HCT116 (cell line): Measurements from ENCODE around the gene ASPA. TPM values are rescaled to one million over a fixed set of nuclear protein-coding genes. Genes with fewer than 3 reads are reported as not detected.
A peak's percentile ranks its signal among the peaks of the same experiment; 100 is the strongest.
"Not testable (repeated sequence)": the region's sequence is repeated elsewhere in the genome, so short reads cannot be mapped to it uniquely, and the experiment has no call there.

ENCODE experiments used
- ATAC-seq: fragments of 200-7000 bp; cut with Tn5 transposase; 2 replicates; pipeline ENCODE4 v1.9.1; 2020; ENCODE audit warnings: mild to moderate bottlenecking, moderate library complexity
- BruUV-seq: library from RNA; stranded (reverse); fragments of 400-500 nt; replicated peaks from 2 replicates; lab custom pipeline; 2021; lab: Mats Ljungman, UMichigan
- CTCF ChIA-PET: fragments of 300-600 bp; sonication (Branson Sonifier 250); formaldehyde crosslinking; loops from one replicate; lab custom pipeline; 2021; ENCODE audit warnings: antibody characterized with exemption; lab: Charles Lee
- POLR2A ChIA-PET: fragments of 300-600, 350-600 bp; sonication (Branson Sonifier 250); formaldehyde crosslinking; loops from one replicate; lab custom pipeline; 2021; ENCODE audit warnings: antibody characterized with exemption; lab: Charles Lee
- RAD21 ChIA-PET, 2 experiments: fragments of 300-600 bp; sonication (Branson Sonifier 250); formaldehyde crosslinking; loops; one replicate each; lab custom pipeline; 2023; ENCODE audit warnings: low total read pairs in 2 of 2; ENCODE audit not compliant: uncharacterized antibody in 2 of 2, unreplicated experiment in 2 of 2, low non-redundant PET in 1 of 2; lab: Charles Lee
- DNase-seq: peaks from one replicate; pipeline ENCODE4 v3.0.0-alpha.2; 2010; ENCODE audit warnings: low read depth, low spot score
- H2AFZ ChIP-seq: fragments of 200-600 bp; shearing (Covaris generic), sonication (generic); 2 replicates; pipeline ENCODE4 v1.6.1; 2017; ENCODE audit warnings: low read depth, mixed run types, mixed read lengths, antibody characterized with exemption, low read length; ENCODE audit not compliant: poor library complexity, severe bottlenecking
- H3K27ac ChIP-seq: 2 replicates; pipeline ENCODE4 v1.5.1; 2012; ENCODE audit warnings: low read depth, low read length
- H3K27me3 ChIP-seq: fragments of 200-600 bp; sonication (generic); 2 replicates; pipeline ENCODE4 v1.6.1; 2016; ENCODE audit warnings: mixed run types, low read length, mixed read lengths; ENCODE audit not compliant: insufficient read depth
- H3K36me3 ChIP-seq, 2 experiments: fragments of 200-500 bp in 1 of 2; fragments of 200-600 bp in 1 of 2; sonication (Bioruptor generic) in 1 of 2; sonication (generic) in 1 of 2; 2 replicates each; pipeline versions ENCODE4 v1.5.1 to v1.6.1; 2014 to 2016; ENCODE audit warnings: low read length in 2 of 2, inconsistent platforms in 1 of 2, mixed read lengths in 1 of 2, mixed run types in 1 of 2; ENCODE audit not compliant: insufficient read depth in 2 of 2, control insufficient read depth in 1 of 2
- H3K4me1 ChIP-seq, 2 experiments: fragments of 200-600 bp in 1 of 2; sonication (generic) in 1 of 2; 2 replicates each; pipeline versions ENCODE4 v1.5.1 to v1.6.1; 2012 to 2017; ENCODE audit warnings: low read length in 2 of 2, inconsistent platforms in 1 of 2, mild to moderate bottlenecking in 1 of 2, mixed read lengths in 1 of 2, mixed run types in 1 of 2, moderate library complexity in 1 of 2; ENCODE audit not compliant: insufficient read depth in 2 of 2, control insufficient read depth in 1 of 2
- H3K4me2 ChIP-seq: fragments of 200-600 bp; sonication (generic); 2 replicates; pipeline ENCODE4 v1.6.1; 2017; ENCODE audit warnings: mixed run types, low read length, mixed read lengths
- H3K4me3 ChIP-seq, 2 experiments: fragments of 200-600 bp in 1 of 2; sonication (generic) in 1 of 2; replicated peaks in 1 of 2; 2 replicates each; pipeline ENCODE4 v1.5.1; 2011 to 2016; ENCODE audit warnings: low read length in 2 of 2, control low read depth in 1 of 2, low read depth in 1 of 2, mild to moderate bottlenecking in 1 of 2, mixed read lengths in 1 of 2, mixed run types in 1 of 2
- H3K79me2 ChIP-seq: fragments of 200-600 bp; sonication (generic); 2 replicates; pipeline ENCODE4 v1.6.1; 2017; ENCODE audit warnings: mild to moderate bottlenecking, mixed run types, low read length, moderate library complexity, mixed read lengths; ENCODE audit not compliant: insufficient read depth
- H3K9ac ChIP-seq: fragments of 200-600 bp; sonication (generic); 2 replicates; pipeline ENCODE4 v1.6.1; 2016; ENCODE audit warnings: low read length, mixed read lengths
- H3K9me2 ChIP-seq: fragments of 200-600 bp; sonication (generic), shearing (Covaris generic); 2 replicates; pipeline ENCODE4 v1.6.1; 2017; ENCODE audit warnings: mixed run types, mild to moderate bottlenecking, moderate library complexity; ENCODE audit not compliant: insufficient read depth
- H3K9me3 ChIP-seq, 2 experiments: fragments of 200-500 bp in 1 of 2; fragments of 200-600 bp in 1 of 2; sonication (Bioruptor generic) in 1 of 2; sonication (generic) in 1 of 2; 2 replicates each; pipeline ENCODE4 v1.6.1; 2014 to 2017; ENCODE audit warnings: low read length in 2 of 2, mixed read lengths in 2 of 2, inconsistent platforms in 1 of 2, low read depth in 1 of 2, mild to moderate bottlenecking in 1 of 2, mixed run types in 1 of 2, moderate library complexity in 1 of 2; ENCODE audit not compliant: control insufficient read depth in 1 of 2, insufficient read depth in 1 of 2
- H4K20me1 ChIP-seq: fragments of 200-600 bp; sonication (generic), shearing (Covaris generic); 2 replicates; pipeline ENCODE4 v1.6.1; 2017; ENCODE audit warnings: mixed run types, mild to moderate bottlenecking, moderate library complexity; ENCODE audit not compliant: insufficient read depth
- EGR1 ChIP-seq: IDR thresholded peaks from 2 replicates; pipeline ENCODE4 v1.6.1; 2012; ENCODE audit warnings: low read depth
- ELF1 ChIP-seq: IDR thresholded peaks from 2 replicates; pipeline ENCODE4 v1.6.1; 2012; ENCODE audit warnings: low read depth, borderline replicate concordance
- JUND ChIP-seq: IDR thresholded peaks from 2 replicates; pipeline ENCODE4 v1.6.1; 2012
- POLR2AphosphoS5 ChIP-seq: IDR thresholded peaks from 2 replicates; pipeline ENCODE4 v1.6.1; 2011; ENCODE audit warnings: mild to moderate bottlenecking, low read depth, low read length, moderate library complexity
- SIN3A ChIP-seq: IDR thresholded peaks from 2 replicates; pipeline ENCODE4 v1.6.1; 2012; ENCODE audit warnings: low read depth
- TCF7L2 ChIP-seq: IDR thresholded peaks from 2 replicates; pipeline ENCODE4 v1.7.0; 2011; ENCODE audit warnings: borderline replicate concordance, inconsistent platforms; ENCODE audit not compliant: insufficient read depth, insufficient read length; ENCODE audit errors: extremely low read depth
- YY1 ChIP-seq: IDR thresholded peaks from 2 replicates; pipeline ENCODE4 v1.6.1; 2011; ENCODE audit warnings: low read length, low read depth, moderate library complexity, mild to moderate bottlenecking; ENCODE audit not compliant: insufficient replicate concordance; ENCODE audit errors: extremely low read depth
- ZBTB33 ChIP-seq: IDR thresholded peaks from 2 replicates; pipeline ENCODE4 v1.6.1; 2011; ENCODE audit warnings: mild to moderate bottlenecking, low read length, moderate library complexity; ENCODE audit not compliant: insufficient replicate concordance; ENCODE audit errors: extremely low read depth
- ZFX ChIP-seq: fragments of 450-650 bp; IDR thresholded peaks from 2 replicates; pipeline ENCODE4 v1.6.1; 2017
- intact Hi-C: fragments of 100-400 bp; cut with micrococcal nuclease; formaldehyde crosslinking; loops from 2 replicates; pipeline ENCODE4 v1.10.0; 2022
- total RNA-seq: library from RNA; stranded (reverse); gene quantifications from one replicate; pipeline ENCODE4 v1.2.1, GENCODE V29; 2021; ENCODE audit not compliant: unreplicated experiment
- TF ChIP-seq, protein P1 (sequence below): IDR thresholded peaks from 2 replicates; pipeline ENCODE4 v1.6.1; 2012; ENCODE audit warnings: low read depth
- TF ChIP-seq, protein P2 (sequence below): IDR thresholded peaks from 2 replicates; pipeline ENCODE4 v1.6.1; 2012

Gene ASPA
- total RNA-seq, 1 experiment from 2014 or later, result not detected

DNA sequence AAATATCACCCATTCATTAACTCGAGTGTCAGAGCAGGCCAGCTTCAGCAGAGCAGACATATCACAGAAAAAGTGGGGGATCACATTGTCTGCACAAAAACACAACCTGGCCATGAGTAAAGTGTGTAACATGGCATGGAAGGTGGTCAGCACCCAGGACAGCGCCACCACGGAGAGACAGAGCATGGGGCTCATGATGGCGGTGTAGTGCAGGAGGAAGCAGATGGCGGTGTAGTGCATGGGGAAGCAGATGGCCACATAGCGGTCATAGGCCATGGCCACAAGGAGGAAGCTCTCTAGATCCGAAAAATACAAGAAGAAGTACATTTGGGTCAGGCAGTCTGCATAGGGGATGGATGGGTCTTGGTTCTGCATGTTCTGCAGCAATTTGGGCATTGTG lies 42.6 kb upstream of the ASPA start:
- H3K4me2 ChIP-seq, H4K20me1 ChIP-seq, POLR2A ChIA-PET, H3K4me1 ChIP-seq, RAD21 ChIA-PET, H3K36me3 ChIP-seq, intact Hi-C loops, H2AFZ ChIP-seq, H3K79me2 ChIP-seq, H3K9ac ChIP-seq, DNase-seq, H3K9me2 ChIP-seq, H3K27ac ChIP-seq, H3K9me3 ChIP-seq, H3K4me3 ChIP-seq, CTCF ChIA-PET, BruUV-seq: not testable (repeated sequence)
- TF ChIP-seq, protein P1, sequence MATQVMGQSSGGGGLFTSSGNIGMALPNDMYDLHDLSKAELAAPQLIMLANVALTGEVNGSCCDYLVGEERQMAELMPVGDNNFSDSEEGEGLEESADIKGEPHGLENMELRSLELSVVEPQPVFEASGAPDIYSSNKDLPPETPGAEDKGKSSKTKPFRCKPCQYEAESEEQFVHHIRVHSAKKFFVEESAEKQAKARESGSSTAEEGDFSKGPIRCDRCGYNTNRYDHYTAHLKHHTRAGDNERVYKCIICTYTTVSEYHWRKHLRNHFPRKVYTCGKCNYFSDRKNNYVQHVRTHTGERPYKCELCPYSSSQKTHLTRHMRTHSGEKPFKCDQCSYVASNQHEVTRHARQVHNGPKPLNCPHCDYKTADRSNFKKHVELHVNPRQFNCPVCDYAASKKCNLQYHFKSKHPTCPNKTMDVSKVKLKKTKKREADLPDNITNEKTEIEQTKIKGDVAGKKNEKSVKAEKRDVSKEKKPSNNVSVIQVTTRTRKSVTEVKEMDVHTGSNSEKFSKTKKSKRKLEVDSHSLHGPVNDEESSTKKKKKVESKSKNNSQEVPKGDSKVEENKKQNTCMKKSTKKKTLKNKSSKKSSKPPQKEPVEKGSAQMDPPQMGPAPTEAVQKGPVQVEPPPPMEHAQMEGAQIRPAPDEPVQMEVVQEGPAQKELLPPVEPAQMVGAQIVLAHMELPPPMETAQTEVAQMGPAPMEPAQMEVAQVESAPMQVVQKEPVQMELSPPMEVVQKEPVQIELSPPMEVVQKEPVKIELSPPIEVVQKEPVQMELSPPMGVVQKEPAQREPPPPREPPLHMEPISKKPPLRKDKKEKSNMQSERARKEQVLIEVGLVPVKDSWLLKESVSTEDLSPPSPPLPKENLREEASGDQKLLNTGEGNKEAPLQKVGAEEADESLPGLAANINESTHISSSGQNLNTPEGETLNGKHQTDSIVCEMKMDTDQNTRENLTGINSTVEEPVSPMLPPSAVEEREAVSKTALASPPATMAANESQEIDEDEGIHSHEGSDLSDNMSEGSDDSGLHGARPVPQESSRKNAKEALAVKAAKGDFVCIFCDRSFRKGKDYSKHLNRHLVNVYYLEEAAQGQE, result peak; percentile 67
- peaks cover 16% of the 10 kb centered on the region for H3K27me3 ChIP-seq
- ATAC-seq, result 0 out of 2 replicates have a peak, but pooled peaks have one; percentile 38

DNA sequence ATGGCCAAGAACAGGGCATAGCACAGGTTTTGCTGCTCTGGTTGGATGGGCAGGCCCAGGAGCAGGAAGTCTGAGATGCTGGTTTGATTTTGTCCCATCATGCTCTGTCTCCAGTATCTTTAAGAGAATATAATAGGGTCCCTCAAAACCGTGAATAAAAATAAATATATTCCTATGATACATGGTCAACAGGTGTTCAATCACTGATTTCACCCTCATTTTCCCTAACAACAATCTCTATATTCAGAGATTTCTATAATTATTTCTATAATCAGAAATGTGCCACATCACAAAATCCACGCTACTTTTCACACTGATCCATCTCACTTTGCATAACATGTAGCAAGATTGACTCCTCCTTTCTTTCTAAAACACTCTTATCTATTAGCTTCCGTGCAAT lies 42.1 kb upstream of the ASPA start, which contains the start of gene OR1E2:
OR1E2 (minus strand) TSS at position 101 of the 400 bp plus-strand sequence; CDS start at position 101, 0 bp downstream.
- no peak for ATAC-seq
- H3K9ac ChIP-seq, result no peak within 1 kb of the TSS
- H3K9me2 ChIP-seq, result no peaks in the 10 kb centered on the region
- ChIA-PET CTCF (no interaction called here), POLR2A (no interaction called here), RAD21 (no interaction called here)
- peaks cover 18% of the 10 kb centered on the region for H3K27me3 ChIP-seq
- H4K20me1 ChIP-seq, result no peaks in the 10 kb centered on the region
- H3K4me1 ChIP-seq, result no peaks in the 10 kb centered on the region
- no peak within 1 kb of the TSS for H3K4me3 ChIP-seq
- H3K9me3 ChIP-seq, result no peaks in the 10 kb centered on the region
- BruUV-seq, result no TSS peak
- H3K27ac ChIP-seq, result no peak within 1 kb of the TSS
- no peaks in the 10 kb centered on the region for H3K79me2 ChIP-seq
- no peak within 1 kb of the TSS for H2AFZ ChIP-seq
- no peak within 1 kb of the TSS for H3K4me2 ChIP-seq
- intact Hi-C loops, result no loop called here
- no peaks in the 10 kb centered on the region for H3K36me3 ChIP-seq
- TF ChIP-seq JUND, result no peak
- no peak for TF ChIP-seq ELF1
- TF ChIP-seq, protein P2, sequence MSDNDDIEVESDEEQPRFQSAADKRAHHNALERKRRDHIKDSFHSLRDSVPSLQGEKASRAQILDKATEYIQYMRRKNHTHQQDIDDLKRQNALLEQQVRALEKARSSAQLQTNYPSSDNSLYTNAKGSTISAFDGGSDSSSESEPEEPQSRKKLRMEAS, result no peak
- TF ChIP-seq POLR2AphosphoS5, result no peak
- no peak for TF ChIP-seq YY1
- TF ChIP-seq SIN3A, result no peak
- no peak for TF ChIP-seq TCF7L2
- no peak for TF ChIP-seq EGR1
- no peak for TF ChIP-seq ZFX
- TF ChIP-seq ZBTB33, result no peak
- TF ChIP-seq, all 23 proteins: peak for 0
- DNase-seq, result no peak
